Neural progenitor cell (in vitro differentiated cells): ENCODE data around the gene INTS4.

ENCODE experiments used
- EZH2 ChIP-seq: fragments of 200-600 bp; sonication (generic); IDR thresholded peaks from 2 replicates; pipeline ENCODE4 v1.6.1; 2017; ENCODE audit warnings: antibody characterized with exemption, mild to moderate bottlenecking, moderate library complexity
- EZH2phosphoT487 ChIP-seq: fragments of 200-600 bp; sonication (generic); IDR thresholded peaks from 2 replicates; pipeline ENCODE4 v1.6.1; 2017; ENCODE audit warnings: antibody characterized with exemption
- TF ChIP-seq, protein P1 (sequence below): fragments of 200-600 bp; sonication (generic); IDR thresholded peaks from 2 replicates; pipeline ENCODE4 v1.5.1; 2017; ENCODE audit warnings: antibody characterized with exemption, mild to moderate bottlenecking

DNA sequence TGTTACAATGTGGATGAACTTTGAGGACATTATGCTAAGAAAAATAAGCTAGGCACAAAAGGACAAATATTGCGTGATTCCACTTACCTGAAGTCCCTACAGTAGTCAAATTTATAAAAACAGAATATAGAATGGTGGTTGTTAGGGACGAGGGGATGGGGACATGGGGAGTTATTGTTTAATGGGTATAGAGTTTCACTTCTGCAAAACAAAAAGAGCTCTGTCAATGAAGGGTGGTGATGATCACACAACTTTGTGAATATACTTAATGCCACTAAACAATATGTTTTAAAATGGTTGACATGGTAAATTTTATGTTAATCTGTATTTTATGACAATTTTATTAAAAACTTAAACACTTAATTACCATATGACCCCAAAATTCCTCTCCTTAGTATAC, 26.1 kb downstream of the INTS4 start:
- TF ChIP-seq, protein P1, sequence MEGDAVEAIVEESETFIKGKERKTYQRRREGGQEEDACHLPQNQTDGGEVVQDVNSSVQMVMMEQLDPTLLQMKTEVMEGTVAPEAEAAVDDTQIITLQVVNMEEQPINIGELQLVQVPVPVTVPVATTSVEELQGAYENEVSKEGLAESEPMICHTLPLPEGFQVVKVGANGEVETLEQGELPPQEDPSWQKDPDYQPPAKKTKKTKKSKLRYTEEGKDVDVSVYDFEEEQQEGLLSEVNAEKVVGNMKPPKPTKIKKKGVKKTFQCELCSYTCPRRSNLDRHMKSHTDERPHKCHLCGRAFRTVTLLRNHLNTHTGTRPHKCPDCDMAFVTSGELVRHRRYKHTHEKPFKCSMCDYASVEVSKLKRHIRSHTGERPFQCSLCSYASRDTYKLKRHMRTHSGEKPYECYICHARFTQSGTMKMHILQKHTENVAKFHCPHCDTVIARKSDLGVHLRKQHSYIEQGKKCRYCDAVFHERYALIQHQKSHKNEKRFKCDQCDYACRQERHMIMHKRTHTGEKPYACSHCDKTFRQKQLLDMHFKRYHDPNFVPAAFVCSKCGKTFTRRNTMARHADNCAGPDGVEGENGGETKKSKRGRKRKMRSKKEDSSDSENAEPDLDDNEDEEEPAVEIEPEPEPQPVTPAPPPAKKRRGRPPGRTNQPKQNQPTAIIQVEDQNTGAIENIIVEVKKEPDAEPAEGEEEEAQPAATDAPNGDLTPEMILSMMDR = no peak
- TF ChIP-seq EZH2 = no peak
- TF ChIP-seq EZH2phosphoT487 = no peak
